22Rv1 (cell line): ENCODE results near the gene JMJD1C.

Source experiments
- H3K27ac ChIP-seq: fragments of 450-650 bp; 2 replicates; pipeline ENCODE4 v1.5.1; 2017
- CTCF ChIP-seq: fragments of 450-650 bp; IDR thresholded peaks from 2 replicates; pipeline ENCODE4 v1.5.1; 2017; ENCODE audit warnings: mild to moderate bottlenecking
- ZFX ChIP-seq: fragments of 450-650 bp; IDR thresholded peaks from 2 replicates; pipeline ENCODE4 v1.6.1; 2017; ENCODE audit warnings: antibody characterized with exemption, borderline replicate concordance

Gene JMJD1C

DNA sequence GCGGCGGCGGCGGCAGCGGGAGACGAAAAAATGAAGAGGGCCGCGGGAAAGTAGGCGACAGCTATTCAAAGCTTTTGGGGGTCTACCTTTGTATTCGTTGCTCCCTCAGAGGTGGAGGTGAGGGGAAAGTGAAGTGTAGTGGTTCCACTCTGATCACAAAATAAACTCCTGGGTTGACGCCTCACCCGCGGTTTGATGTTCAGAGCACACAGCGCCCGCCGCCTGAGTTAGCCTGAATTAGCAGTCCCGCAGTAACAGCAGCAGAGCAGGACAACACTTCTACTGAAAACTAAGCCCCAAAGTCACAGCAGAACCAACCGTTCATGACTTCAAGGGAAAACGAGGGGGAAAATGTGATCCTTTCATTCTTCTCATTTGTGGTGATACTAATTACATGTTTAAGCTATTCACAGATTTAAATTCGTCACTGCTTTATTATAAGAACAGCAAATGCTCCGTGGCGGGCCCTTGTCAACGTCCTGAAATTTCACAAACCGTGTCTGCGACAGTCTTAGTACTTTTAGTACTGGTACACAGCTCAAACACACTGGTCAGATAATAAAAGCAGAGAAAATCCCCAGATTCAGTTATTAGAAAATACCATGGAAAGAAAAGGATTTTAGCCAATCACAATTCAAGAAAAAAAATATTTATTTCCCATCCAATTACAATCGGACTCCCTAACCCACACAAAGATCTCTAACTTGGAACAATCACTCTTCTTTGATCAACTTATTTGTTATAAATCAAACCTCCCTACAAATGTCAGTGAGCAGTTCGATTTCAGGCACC lies 563 bp upstream of the JMJD1C start:
- TF ChIP-seq CTCF (no peak; the same call in 1 of the 2 replicates), ZFX (no peak)
- H3K27ac ChIP-seq, result peak overlapping the region; percentile 72

- TF ChIP-seq ZFX, result no peak
- TF ChIP-seq CTCF, result no peak
- peak overlapping the region; percentile 72 for H3K27ac ChIP-seq
Observed at GRCh38 chr10:63464402-63465292, 1.1 kb downstream of the JMJD1C start.

GRCh38 chr10:63462442-63462841 lies 3.3 kb downstream of the JMJD1C start:
- no peak overlapping the region for H3K27ac ChIP-seq
- no peak for TF ChIP-seq CTCF

GRCh38 chr10:63458177-63458576 lies 7.6 kb downstream of the JMJD1C start:
- no peak for TF ChIP-seq ZFX
- no peak for TF ChIP-seq CTCF
- H3K27ac ChIP-seq, result no peak overlapping the region

DNA sequence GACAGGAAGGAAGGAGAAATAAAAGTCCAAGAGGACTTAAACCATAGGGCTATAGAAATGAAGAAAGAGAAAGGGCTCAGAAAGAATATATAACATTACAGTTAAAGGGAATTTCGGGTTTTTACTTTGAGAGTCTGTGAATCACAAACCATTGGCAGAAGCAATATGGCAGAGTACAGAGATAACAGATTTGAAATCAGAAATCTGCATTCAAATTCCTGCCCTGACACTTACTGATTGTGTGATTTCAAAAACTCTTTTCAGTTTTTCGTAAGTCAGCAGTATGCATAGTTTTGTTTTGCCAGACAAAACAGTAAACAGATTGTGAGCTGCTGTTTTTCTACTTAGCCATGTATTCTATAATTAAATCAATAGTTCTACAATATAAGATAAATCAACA lies 8.2 kb downstream of the JMJD1C start:
- no peak overlapping the region for H3K27ac ChIP-seq
- no peak for TF ChIP-seq ZFX

GRCh38 chr10:63456437-63457210 lies 9.2 kb downstream of the JMJD1C start:
- TF ChIP-seq CTCF (no peak), ZFX (no peak)
- no peak overlapping the region for H3K27ac ChIP-seq

DNA sequence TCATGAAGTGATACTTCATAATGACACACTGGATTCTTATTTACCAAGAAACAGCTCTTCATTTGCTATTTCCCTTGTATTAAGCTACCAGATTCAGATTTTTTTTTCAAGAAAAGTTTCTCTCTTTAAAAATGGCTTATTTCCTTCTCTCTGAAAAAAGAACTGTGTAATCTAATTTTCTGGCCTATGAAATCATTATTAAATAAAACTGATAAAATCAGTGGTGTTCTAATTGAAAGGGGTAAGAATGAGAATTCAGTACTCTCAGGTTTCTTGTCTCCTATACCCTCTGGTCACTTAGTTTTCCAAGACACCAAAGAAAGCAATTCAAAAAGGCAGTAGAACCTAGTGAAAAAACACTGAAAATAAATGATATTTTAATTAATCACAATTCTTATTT lies 10.3 kb downstream of the JMJD1C start:
- no peak overlapping the region for H3K27ac ChIP-seq
- TF ChIP-seq ZFX (no peak), CTCF (no peak)
